RKO (cell line): ENCODE data around the gene CYYR1.

Experiments used
- DNase-seq: peaks from one replicate; pipeline ENCODE4 v3.0.0-alpha.2; 2016; ENCODE audit warnings: low spot score

CYYR1 gene

GRCh38 chr21:26553898-26554297, 19.2 kb downstream of the CYYR1 start:
- DNase-seq, result no peak

- DNase-seq, result no peak
Observed at GRCh38 chr21:26550326-26550725, 22.8 kb downstream of the CYYR1 start.

DNA sequence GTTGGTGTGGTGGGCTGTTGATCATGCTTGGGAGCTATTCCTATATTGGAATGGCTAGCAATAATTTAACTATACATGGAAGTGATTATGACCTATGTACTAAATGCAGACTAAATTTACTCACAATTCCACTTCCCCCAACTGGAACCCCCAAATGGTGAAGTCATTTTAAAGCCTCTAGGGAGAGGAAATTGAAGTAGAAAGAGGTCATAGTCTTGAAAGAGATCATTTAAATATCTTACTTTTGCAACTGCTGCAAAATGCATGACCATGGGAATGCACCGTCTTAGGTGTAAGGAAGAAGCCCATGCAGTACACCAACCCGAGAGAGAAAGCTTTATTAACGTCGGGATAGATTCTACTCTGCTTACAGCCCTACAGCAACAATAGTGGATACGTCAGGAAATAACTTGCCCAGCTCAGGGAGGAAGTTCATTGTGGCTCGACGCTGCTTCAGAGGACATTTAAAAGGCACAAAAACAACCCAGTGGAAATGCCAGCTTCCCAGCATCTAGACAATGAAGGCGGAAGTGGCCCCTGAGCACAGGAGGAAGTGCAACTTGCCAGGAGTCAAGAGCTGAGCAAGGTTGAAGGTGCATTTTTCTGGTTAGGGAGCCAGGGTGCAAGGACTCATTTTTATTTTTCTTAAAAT, 26.5 kb downstream of the CYYR1 start:
- no peak for DNase-seq

GRCh38 chr21:26544201-26544775, 28.8 kb downstream of the CYYR1 start:
- DNase-seq, result no peak

DNA sequence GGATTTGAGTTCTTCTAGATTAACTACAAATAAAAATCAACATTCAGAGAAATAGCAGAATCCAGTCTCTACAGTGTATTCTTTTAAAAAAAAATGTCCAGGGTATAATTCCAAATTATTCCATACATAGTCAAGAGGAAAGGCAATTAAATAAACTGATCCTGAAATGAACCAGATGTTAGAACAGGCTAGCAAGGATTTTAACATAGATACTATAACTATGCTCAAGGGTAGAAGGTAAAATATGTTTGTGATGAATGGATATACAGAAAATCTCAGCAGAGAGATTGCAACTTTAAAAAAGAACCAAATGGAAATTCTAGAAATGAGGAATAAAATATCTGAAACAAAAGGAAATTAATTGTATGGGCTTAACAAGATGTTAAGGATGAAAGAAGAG, 32.4 kb downstream of the CYYR1 start:
- DNase-seq, result no peak

DNA sequence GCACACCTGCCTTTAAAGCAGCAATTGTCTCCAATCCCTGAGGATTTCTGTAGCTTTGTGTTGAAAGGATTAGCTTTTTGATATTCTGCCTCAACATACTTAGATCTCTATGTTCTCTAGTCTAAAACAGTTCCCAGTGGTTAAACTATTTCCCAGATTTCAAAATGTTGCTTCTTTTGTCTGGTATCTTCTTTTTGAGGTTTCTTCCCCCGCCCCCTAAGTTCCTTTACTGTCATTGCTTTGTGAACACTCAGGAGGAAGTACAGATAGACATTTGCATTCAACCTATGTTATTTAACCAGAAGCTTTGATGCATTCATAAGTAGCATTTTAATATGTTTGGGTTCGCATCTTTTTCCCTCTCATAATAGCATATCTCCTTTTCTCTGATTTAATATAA, 33.5 kb downstream of the CYYR1 start:
- no peak for DNase-seq

DNA sequence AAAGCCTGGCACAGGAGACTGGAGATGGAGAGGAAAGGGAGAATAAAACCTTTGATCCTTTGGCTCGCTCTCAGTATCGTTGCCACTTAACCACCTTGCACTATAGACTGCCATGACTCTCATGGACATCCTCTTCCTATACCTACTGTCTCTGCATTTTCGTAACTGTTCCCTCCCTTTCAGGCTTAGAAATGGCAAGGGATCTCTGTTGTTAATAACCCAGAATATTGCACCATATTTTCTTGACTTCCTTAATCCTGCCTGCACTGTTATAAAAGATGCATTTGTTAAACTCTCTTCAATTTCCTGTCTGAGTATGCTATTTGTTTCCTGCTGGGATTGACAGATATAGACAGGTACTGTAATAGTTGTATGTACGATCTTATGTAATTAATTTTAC, 38.6 kb downstream of the CYYR1 start:
- DNase-seq, result no peak

GRCh38 chr21:26532208-26532607, 40.9 kb downstream of the CYYR1 start:
- no peak for DNase-seq

DNA sequence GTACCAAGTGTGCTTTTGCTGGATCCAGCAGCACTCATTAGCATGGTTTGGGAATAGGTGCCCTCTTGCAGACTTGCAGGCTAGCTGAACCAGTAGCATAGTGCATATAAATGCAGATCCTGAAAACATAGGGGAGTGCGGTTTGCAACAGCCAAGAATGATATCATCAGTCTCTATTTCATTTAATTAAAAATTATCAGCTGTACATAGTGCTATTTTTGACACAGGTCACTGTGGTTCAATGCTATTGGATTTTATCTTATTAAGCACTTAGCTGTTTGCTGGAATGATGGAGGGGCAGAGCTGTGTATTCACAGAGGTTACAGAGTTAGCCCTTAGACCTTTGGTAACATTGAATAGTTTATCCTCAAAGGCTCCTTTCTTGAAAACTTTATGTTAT, 43.6 kb downstream of the CYYR1 start:
- no peak for DNase-seq

DNA sequence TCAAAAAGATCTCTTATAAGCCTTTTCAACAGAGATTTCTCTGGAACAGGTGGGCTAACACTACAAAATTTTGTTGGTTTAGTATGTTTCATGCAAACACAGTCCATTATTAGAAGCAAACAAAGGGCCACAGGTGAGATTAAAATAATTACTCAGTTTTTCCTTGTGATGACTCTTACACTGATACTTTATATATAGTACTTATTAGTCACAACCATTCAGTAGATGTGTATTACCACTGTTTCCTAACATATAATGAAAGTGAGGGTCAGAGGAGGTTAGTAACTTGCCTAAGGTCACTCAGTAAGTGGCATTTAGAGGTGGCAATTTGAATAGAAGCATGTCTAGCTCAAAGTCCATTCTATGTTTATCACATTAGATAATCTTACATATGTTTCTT, 44.2 kb downstream of the CYYR1 start:
- DNase-seq, result no peak

DNA sequence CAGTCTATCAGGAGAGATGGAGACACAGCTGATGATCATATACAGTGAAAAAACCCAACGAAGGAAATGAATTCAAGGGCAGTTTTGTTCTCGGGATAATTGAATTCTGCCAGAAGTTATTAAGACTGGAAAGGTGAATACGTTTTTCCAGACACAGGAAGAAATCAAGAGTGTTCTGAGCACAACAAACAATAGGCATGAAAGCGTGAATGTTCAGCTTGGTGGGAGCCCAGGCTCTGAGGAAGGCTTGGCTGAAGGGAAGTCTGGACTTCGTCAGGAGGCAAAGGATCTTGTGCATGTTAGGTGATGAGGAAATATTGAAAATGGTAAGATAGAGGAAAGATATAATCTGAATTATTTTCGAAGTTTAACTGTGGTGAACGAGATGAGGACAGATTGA, 50.4 kb downstream of the CYYR1 start:
- DNase-seq, result no peak

- DNase-seq, result no peak
Observed at GRCh38 chr21:26519142-26519541, 53.9 kb downstream of the CYYR1 start.

DNA sequence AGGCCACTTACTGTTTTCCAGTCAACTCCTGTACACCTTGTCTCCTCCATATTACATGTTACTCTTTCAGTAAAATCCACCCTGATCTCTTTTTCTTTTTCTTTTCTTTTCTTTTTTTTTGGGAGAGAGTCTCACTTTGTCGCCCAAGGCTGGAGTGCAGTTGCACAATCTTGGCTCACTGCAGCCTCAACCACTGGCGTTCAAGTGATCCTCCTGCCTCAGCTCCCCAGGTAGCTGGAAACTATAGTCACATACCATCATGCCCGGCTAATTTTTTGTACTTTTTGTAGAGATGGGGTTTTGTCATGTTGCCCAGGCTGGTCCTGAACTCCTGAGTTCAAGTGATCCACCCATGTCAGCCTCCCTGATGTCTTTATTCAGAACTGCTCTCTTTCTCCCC, 57.8 kb downstream of the CYYR1 start:
- no peak for DNase-seq

DNA sequence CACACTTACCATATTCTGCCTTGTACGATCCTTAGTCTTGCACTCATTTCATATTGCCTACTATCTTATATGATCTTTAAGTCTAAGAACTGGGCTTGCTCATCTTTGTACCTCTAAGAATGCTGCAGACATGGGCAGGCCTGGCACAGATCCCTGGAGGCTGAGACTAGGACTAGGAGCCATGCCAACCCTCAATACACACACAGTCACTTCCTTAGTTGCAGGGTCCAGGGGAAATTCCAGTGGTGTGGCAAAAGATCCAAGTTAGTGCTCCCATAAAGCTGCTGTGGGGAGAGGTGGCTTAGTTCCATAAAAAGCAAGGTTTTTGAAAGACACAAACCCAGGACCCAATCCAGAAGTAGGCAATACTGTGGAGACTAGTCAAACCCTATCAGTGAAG, 59.9 kb downstream of the CYYR1 start:
- DNase-seq, result no peak

GRCh38 chr21:26512664-26513063, 60.4 kb downstream of the CYYR1 start:
- no peak for DNase-seq

DNA sequence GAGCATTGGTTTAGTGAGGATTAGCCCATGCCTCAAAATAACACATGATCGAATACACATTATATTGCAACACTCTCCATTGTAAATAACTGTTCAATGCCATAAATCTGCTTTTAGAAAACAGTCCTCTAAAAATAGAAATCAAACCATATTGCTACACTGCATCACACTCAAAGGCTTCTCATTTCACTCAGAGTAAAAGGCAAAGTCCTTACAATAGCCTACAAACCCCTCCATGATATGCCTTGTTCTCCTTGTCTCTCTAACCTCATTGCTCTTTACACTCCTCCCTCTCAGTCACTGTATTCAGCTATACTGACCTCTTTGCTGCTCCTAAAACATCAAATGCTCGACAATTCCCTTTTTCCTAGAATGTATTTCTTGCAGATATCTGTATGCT, 64.2 kb downstream of the CYYR1 start:
- DNase-seq, result no peak

GRCh38 chr21:26506956-26507355, 66.1 kb downstream of the CYYR1 start:
- peak; percentile 6 for DNase-seq

GRCh38 chr21:26505211-26505610, 67.9 kb downstream of the CYYR1 start:
- no peak for DNase-seq

GRCh38 chr21:26503414-26503813, 69.7 kb downstream of the CYYR1 start:
- DNase-seq, result no peak

DNA sequence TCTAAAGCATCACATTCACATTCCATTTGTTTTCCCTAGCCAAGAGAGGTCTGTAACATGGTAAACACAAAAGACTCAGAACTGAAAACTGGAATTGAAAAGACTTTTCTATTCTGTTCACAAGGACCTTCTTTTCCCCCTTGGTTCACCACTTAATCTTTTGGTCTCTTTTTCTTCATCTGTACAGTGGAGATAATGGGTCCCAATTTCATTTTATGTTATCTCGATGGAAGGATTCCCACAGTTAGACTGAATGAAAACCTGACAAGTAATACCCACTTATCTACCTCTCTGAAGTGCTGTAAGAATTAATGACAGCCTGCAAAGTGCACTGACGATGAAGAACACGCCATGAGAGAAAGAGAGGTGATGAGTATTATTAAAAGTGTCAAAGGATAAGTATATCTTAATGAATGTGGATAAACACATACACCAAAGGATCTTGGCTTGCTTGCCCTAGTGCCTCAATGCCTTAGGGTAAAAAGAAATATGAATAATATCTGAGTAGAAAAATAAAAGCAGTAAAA, 71.5 kb downstream of the CYYR1 start:
- DNase-seq, result no peak

DNA sequence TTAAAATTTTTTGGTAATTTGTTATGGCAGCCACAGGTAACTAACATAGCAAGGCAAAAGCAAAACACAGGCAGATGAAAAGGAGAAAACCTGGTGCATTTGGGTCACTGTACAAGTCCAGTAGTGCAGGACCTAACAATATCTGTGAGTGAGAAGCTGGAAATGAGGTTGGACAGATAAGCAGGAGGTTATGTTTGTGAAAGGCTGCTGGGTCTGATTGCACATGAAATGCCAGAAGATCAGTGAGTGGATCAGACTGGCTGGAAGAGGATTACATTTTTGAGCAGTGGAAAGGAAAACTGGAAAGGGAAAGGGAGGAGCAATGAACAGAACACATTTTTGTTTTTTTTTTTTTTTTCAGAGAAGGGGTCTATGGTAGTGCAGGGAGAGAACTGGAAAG, 73.6 kb downstream of the CYYR1 start:
- DNase-seq, result no peak

- no peak for DNase-seq
Observed at GRCh38 chr21:26495283-26495849, 77.7 kb downstream of the CYYR1 start.

DNA sequence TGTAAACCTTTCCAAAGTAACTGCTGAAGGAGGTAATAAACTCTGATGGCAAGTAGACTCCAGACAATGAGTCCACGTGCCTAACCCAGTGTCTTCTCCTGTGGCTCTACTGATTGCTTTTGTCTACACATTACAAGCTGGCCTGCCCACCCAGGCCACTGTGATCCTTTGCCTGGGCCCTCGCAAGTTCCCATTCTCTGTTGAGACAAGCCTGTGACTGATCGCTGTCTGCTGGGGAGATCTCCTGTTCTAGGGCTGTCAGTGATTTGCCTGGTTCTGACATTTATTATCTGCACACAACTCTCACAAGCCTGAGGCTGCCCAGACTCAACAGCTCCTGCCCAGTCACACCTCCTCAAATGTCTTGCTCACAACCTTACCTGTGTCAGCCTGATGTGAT, 81.4 kb downstream of the CYYR1 start:
- DNase-seq, result no peak

DNA sequence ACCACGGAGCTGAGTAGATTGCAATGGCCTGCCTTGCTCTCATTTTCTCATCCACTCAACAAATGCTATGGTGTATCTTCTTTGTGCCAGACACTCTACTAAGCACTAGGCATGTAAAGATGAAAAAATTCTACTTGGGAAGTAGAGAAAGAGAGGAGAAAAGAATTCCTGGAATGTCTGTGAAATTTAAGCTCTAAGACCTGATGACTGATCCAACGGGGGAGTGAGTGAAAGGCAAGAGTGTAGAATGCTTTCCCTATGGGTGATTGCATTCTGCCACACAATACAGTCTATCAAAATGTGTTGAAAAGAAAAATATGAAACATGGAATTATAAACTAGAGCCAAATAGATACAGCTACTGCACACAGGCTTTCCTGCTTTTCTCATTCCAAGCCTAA, 82.3 kb downstream of the CYYR1 start:
- DNase-seq, result no peak
